GM18517 (cell line): ENCODE data around the gene PALD1.

Source experiments
- ATAC-seq: cut with Tn5 transposase; IDR thresholded peaks from one replicate; pipeline ENCODE4 v1.9.1; 2021; ENCODE audit warnings: mild to moderate bottlenecking, moderate library complexity; ENCODE audit not compliant: unreplicated experiment

PALD1 gene

GRCh38 chr10:70478191-70479164 lies at the start of gene PALD1:
Gene PALD1, plus strand, starts transcription at chr10:70478767. Its CDS starts 47,185 bp downstream, at chr10:70525952.
- no peak for ATAC-seq

- ATAC-seq, result no peak
Measured at GRCh38 chr10:70430493-70431445, 47.8 kb upstream of the PALD1 start.

- no peak for ATAC-seq
Measured at GRCh38 chr10:70432101-70432500, 46.5 kb upstream of the PALD1 start.

- no peak for ATAC-seq
Measured at GRCh38 chr10:70432561-70433263, 45.9 kb upstream of the PALD1 start.

GRCh38 chr10:70433581-70434280 lies 44.8 kb upstream of the PALD1 start:
- no peak for ATAC-seq

GRCh38 chr10:70435241-70436085 lies 43.1 kb upstream of the PALD1 start:
- ATAC-seq, result no peak

- no peak for ATAC-seq
Measured at GRCh38 chr10:70437721-70438120, 40.8 kb upstream of the PALD1 start.

- no peak for ATAC-seq
Measured at GRCh38 chr10:70440296-70441160, 38.0 kb upstream of the PALD1 start.

GRCh38 chr10:70441161-70441894 lies 37.2 kb upstream of the PALD1 start, which contains the start of gene NODAL:
Gene NODAL, minus strand, starts transcription at chr10:70441681. Its CDS starts 14 bp downstream, at chr10:70441667.
- no peak for ATAC-seq

- ATAC-seq, result no peak
Measured at GRCh38 chr10:70441895-70442309, 36.7 kb upstream of the PALD1 start.

GRCh38 chr10:70442332-70442988 lies 36.1 kb upstream of the PALD1 start:
- no peak for ATAC-seq

GRCh38 chr10:70444744-70445143 lies 33.8 kb upstream of the PALD1 start:
- no peak for ATAC-seq

GRCh38 chr10:70445718-70446657 lies 32.6 kb upstream of the PALD1 start:
- ATAC-seq, result no peak

GRCh38 chr10:70448236-70448635 lies 30.3 kb upstream of the PALD1 start:
- ATAC-seq, result no peak

GRCh38 chr10:70455213-70455630 lies 23.3 kb upstream of the PALD1 start:
- ATAC-seq, result no peak

- no peak for ATAC-seq
Measured at GRCh38 chr10:70456164-70456563, 22.4 kb upstream of the PALD1 start.
